ENCODE data around the gene GSTM4.
A peak's percentile ranks its signal among the peaks of the same experiment; 100 is the strongest.

- peak; percentile 71 to 79; a peak in 3 of 4 replicates for TF ChIP-seq MAZ (CRISPR knock-in tag; conservative IDR thresholded peaks at IDR 0.05 in 1 of 2, IDR thresholded peaks at IDR 0.05 in 1 of 2)
- TF ChIP-seq POLR2A (conservative IDR thresholded peaks at IDR 0.05), result no peak
- no peak for TF ChIP-seq CLOCK (CRISPR knock-in tag; IDR thresholded peaks at IDR 0.05; ENCODE audit: borderline replicate concordance)
- no peak for TF ChIP-seq ZNF507 (tag; conservative IDR thresholded peaks at IDR 0.05)
- no peak for TF ChIP-seq MLX (CRISPR knock-in tag; conservative IDR thresholded peaks at IDR 0.05)
- TF ChIP-seq POLR2AphosphoS5 (IDR thresholded peaks at IDR 0.05; ENCODE audit: control insufficient read depth, insufficient read depth, low read depth, low read length), result no peak
- no peak for TF ChIP-seq ZNF12 (CRISPR knock-in tag; IDR thresholded peaks at IDR 0.05)
- TF ChIP-seq ZBTB7A (IDR thresholded peaks at IDR 0.05; ENCODE audit: borderline replicate concordance, control insufficient read depth, low read depth, low read length), result peak; percentile 84
These were observed 11.7 kb downstream of the GSTM4 start, which contains the start of gene GSTM2 for GRCh38 chr1:109667452-109668122.

Data from K562 (cell line).